AG04449 (cell line): ENCODE results near the gene SVOPL.

Source experiments
- CTCF ChIA-PET: fragments of 350-600 bp; formaldehyde crosslinking; extraction: SDS; loops from one replicate; lab custom pipeline; 2021; ENCODE audit warnings: antibody characterized with exemption; lab: Yijun Ruan, JAX
- POLR2A ChIA-PET: fragments of 400-600, 350-600 bp; formaldehyde crosslinking; extraction: SDS; loops from one replicate; lab custom pipeline; 2020; ENCODE audit warnings: antibody characterized with exemption, inconsistent platforms; lab: Yijun Ruan, JAX
- DNase-seq: peaks from one replicate; pipeline ENCODE4 v3.0.0-alpha.2; 2010; ENCODE audit warnings: low read depth, low spot score
- H3K4me3 ChIP-seq: 2 replicates; pipeline ENCODE4 v1.5.1; 2011; ENCODE audit warnings: low read depth, mild to moderate bottlenecking, control low read depth, low read length
- TF ChIP-seq, protein P1 (sequence below): IDR thresholded peaks from one replicate; pipeline ENCODE4 v1.5.1; 2011; ENCODE audit warnings: mild to moderate bottlenecking, moderate library complexity, low read length, control low read depth, inconsistent platforms; ENCODE audit not compliant: insufficient read depth; ENCODE audit errors: missing control alignments

The SVOPL gene

GRCh38 chr7:138546064-138546619 lies 155.0 kb downstream of the SVOPL start:
- POLR2A ChIA-PET, result no interaction called here
- H3K4me3 ChIP-seq, result no peak overlapping the region
- CTCF ChIA-PET, result no interaction called here
- TF ChIP-seq, protein P1, sequence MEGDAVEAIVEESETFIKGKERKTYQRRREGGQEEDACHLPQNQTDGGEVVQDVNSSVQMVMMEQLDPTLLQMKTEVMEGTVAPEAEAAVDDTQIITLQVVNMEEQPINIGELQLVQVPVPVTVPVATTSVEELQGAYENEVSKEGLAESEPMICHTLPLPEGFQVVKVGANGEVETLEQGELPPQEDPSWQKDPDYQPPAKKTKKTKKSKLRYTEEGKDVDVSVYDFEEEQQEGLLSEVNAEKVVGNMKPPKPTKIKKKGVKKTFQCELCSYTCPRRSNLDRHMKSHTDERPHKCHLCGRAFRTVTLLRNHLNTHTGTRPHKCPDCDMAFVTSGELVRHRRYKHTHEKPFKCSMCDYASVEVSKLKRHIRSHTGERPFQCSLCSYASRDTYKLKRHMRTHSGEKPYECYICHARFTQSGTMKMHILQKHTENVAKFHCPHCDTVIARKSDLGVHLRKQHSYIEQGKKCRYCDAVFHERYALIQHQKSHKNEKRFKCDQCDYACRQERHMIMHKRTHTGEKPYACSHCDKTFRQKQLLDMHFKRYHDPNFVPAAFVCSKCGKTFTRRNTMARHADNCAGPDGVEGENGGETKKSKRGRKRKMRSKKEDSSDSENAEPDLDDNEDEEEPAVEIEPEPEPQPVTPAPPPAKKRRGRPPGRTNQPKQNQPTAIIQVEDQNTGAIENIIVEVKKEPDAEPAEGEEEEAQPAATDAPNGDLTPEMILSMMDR, result no peak
- no peak for DNase-seq

DNA sequence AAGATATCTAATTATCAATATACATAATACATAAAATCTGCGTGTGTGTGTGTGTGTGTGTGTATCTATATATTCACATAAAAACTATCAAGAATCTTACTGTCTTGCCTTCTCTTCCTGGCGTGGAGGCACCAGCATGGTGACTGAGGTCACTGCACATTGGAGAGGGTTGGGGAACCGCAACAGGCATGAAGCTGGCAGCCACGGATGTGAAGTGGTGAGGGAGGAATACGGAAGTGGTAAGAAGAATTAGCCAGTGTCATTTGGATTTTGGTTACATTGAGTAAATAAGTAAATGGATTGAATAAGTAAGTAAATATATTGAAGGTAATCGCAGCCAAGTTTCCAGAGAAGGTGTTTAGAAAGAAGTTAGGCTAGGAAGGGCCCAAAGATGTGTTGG lies 156.0 kb downstream of the SVOPL start:
- TF ChIP-seq, protein P1, result no peak
- H3K4me3 ChIP-seq, result no peak overlapping the region
- no peak for DNase-seq
- ChIA-PET CTCF (no interaction called here), POLR2A (no interaction called here)
